Measurements from ENCODE around the gene C10orf67.

- TF ChIP-seq CTCF (IDR thresholded peaks at IDR 0.05): no peak
- TF ChIP-seq ZFX (IDR thresholded peaks at IDR 0.05; ENCODE audit: borderline replicate concordance): no peak
Measured at GRCh38 chr10:23186697-23187096, 157.9 kb downstream of the C10orf67 start.
